Smooth muscle cell (in vitro differentiated cells): Measurements from ENCODE around the gene SHC3. TPM values are rescaled to one million over a fixed set of nuclear protein-coding genes. Genes with fewer than 3 reads are reported as not detected.

Source experiments
- DNase-seq: peaks from one replicate; lab custom pipeline; 2025; ENCODE audit not compliant: unreplicated experiment; lab: John Stamatoyannopoulos, UW
- H2AFZ ChIP-seq: fragments of 200-600 bp; sonication (generic); 2 replicates; pipeline ENCODE4 v1.6.0; 2016; ENCODE audit warnings: antibody characterized with exemption, low read depth, mild to moderate bottlenecking
- H3F3A ChIP-seq: fragments of 200-600 bp; sonication (generic); 2 replicates; pipeline ENCODE4 v1.6.0; 2017; ENCODE audit warnings: antibody characterized with exemption, low read depth
- H3K27ac ChIP-seq: fragments of 200-600 bp; sonication (generic); 2 replicates; pipeline ENCODE4 v1.5.1; 2016; ENCODE audit warnings: low read depth, mild to moderate bottlenecking
- H3K27me3 ChIP-seq: fragments of 200-600 bp; sonication (generic); 2 replicates; pipeline ENCODE4 v1.6.1; 2016; ENCODE audit warnings: low read depth, mild to moderate bottlenecking
- H3K36me3 ChIP-seq: fragments of 200-600 bp; sonication (generic); 2 replicates; pipeline ENCODE4 v1.5.1; 2016; ENCODE audit warnings: low read depth
- H3K4me1 ChIP-seq: fragments of 200-600 bp; sonication (generic); 2 replicates; pipeline ENCODE4 v1.5.1; 2016; ENCODE audit warnings: low read depth
- H3K4me2 ChIP-seq: fragments of 200-600 bp; sonication (generic); 2 replicates; pipeline ENCODE4 v1.6.0; 2016; ENCODE audit warnings: mild to moderate bottlenecking
- H3K4me3 ChIP-seq: fragments of 200-600 bp; sonication (generic); 2 replicates; pipeline ENCODE4 v1.5.1; 2016; ENCODE audit warnings: mild to moderate bottlenecking
- H3K79me2 ChIP-seq: fragments of 200-600 bp; sonication (generic); 2 replicates; pipeline ENCODE4 v1.6.0; 2016; ENCODE audit warnings: low read depth, mild to moderate bottlenecking
- H3K9ac ChIP-seq: fragments of 200-600 bp; sonication (generic); 2 replicates; pipeline ENCODE4 v1.6.0; 2016; ENCODE audit warnings: low read depth
- H3K9me3 ChIP-seq: fragments of 200-600 bp; sonication (generic); replicated peaks from 2 replicates; pipeline ENCODE4 v1.5.1; 2016; ENCODE audit warnings: low read depth
- H4K20me1 ChIP-seq: fragments of 200-600 bp; sonication (generic); 2 replicates; pipeline ENCODE4 v1.6.0; 2016; ENCODE audit warnings: low read depth
- WGBS: methylation state at CpG from one replicate; pipeline ENCODE4 v1.1.7; 2016; ENCODE audit warnings: low lambda C conversion rate; 5-methylcytosine and 5-hydroxymethylcytosine counted together
- polyA plus RNA-seq: library from polyadenylated mRNA; unstranded; fragments of >200 nt; fragmentation: Nextera tagmentation; extraction: Ambion mirVana; gene quantifications from 2 replicates; pipeline ENCODE4 v1.2.1, GENCODE V29; 2016
- total RNA-seq: library from RNA; depleted of rRNA; stranded (reverse); fragments of >200 nt; gene quantifications from 2 replicates; pipeline ENCODE4 v1.2.3, GENCODE V29; 2014
- TF ChIP-seq, protein P1 (sequence below): fragments of 200-600 bp; sonication (generic); IDR thresholded peaks from 2 replicates; pipeline ENCODE4 v1.5.1; 2017; ENCODE audit warnings: borderline replicate concordance, mild to moderate bottlenecking, antibody characterized with exemption; ENCODE audit not compliant: insufficient read depth, poor library complexity, severe bottlenecking

Gene SHC3
- total and polyA plus RNA-seq, 2 experiments from 2014 or later, result 0.38 to 0.67 TPM

DNA sequence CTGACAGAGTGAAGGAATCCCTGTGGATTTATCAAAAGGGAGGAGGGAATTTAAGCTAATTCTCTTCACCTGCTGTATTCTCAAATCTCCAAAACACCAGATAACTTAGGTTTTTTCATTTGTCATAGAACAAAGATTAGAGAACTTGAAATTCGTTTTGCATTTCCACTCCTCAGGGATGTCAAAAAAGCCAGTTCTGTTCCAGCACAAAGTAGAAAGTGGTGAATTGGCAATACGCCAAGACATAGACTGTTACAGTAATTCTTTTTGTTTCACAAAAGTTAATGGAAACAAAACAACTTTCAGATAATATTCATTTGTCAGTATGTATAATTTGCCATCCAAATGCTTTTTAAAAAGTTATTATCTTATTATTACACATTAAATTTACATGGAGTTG lies 172.4 kb downstream of the SHC3 start:
- Histone ChIP-seq H4K20me1 (peaks cover 53% of the 10 kb centered on the region), H3K79me2 (peaks cover 21% of the 10 kb centered on the region), H3K4me3 (no peak overlapping the region), H3K9me3 (no peaks in the 10 kb centered on the region), H3K27ac (no peak overlapping the region), H3K27me3 (no peaks in the 10 kb centered on the region), H3K9ac (no peak overlapping the region), H3K4me1 (no peaks in the 10 kb centered on the region), H3K4me2 (no peak overlapping the region), H3F3A (peaks cover 12% of the 10 kb centered on the region), H2AFZ (no peak overlapping the region), H3K36me3 (peaks cover 3% of the 10 kb centered on the region)
- WGBS, result 77% methylated on average over 2 of the region's 2 CpGs
- TF ChIP-seq, protein P1, sequence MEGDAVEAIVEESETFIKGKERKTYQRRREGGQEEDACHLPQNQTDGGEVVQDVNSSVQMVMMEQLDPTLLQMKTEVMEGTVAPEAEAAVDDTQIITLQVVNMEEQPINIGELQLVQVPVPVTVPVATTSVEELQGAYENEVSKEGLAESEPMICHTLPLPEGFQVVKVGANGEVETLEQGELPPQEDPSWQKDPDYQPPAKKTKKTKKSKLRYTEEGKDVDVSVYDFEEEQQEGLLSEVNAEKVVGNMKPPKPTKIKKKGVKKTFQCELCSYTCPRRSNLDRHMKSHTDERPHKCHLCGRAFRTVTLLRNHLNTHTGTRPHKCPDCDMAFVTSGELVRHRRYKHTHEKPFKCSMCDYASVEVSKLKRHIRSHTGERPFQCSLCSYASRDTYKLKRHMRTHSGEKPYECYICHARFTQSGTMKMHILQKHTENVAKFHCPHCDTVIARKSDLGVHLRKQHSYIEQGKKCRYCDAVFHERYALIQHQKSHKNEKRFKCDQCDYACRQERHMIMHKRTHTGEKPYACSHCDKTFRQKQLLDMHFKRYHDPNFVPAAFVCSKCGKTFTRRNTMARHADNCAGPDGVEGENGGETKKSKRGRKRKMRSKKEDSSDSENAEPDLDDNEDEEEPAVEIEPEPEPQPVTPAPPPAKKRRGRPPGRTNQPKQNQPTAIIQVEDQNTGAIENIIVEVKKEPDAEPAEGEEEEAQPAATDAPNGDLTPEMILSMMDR, result no peak
- no peak for DNase-seq

DNA sequence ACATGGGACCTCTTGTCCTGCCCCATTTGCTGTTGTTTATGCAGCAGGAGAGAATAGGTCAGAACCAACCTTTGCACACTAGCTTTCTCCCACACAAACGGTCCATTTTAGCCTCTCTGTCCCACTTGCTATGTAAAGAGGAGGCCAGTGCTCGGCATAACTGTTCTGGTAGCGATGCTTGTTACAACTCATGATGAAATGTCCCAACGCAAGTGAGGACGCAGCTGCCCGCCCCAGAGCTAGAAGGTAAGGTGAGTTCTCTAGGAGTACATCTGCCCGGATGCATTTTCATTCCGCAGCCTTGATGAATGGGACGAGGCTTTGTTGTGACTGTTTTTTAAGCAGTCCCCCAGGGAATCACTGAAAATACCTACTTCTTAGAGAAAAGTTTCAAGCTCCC lies 173.3 kb downstream of the SHC3 start:
- H3K9me3 ChIP-seq, result no peaks in the 10 kb centered on the region
- no peak overlapping the region for H3K4me2 ChIP-seq
- H3K27me3 ChIP-seq, result no peaks in the 10 kb centered on the region
- peaks cover 21% of the 10 kb centered on the region for H3K79me2 ChIP-seq
- H3K9ac ChIP-seq, result no peak overlapping the region
- H3K4me1 ChIP-seq, result peaks cover 5% of the 10 kb centered on the region
- H3K27ac ChIP-seq, result no peak overlapping the region
- TF ChIP-seq, protein P1, result no peak
- peaks cover 13% of the 10 kb centered on the region for H3F3A ChIP-seq
- H4K20me1 ChIP-seq, result peaks cover 62% of the 10 kb centered on the region
- WGBS, result 94% methylated on average over 9 of the region's 9 CpGs
- DNase-seq, result no peak
- no peak overlapping the region for H2AFZ ChIP-seq
- no peak overlapping the region for H3K4me3 ChIP-seq
- peaks cover 3% of the 10 kb centered on the region for H3K36me3 ChIP-seq

DNA sequence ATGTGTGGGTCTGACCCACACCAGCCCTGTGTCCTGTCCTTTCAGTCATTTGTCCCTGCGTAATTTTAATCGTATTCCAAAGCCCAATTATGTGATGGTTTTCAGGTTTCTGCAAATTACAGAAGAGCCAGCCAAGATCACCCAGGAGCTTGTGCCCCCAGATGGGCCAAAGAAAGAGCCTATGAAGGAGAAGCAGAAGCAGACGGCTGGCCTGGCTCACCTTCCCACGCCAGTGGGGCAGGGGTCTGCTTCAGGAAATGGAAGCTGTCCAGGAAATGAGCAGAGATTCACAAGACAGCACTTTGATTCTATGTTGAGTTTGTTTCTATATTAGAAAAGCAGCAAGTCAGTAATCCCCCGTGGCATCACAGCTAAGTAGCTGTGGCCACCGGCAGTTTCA lies 175.6 kb downstream of the SHC3 start:
- WGBS, result 91% methylated on average over 6 of the region's 6 CpGs
- Histone ChIP-seq H3K27ac (peak overlapping the region; percentile 24), H3K9ac (no peak overlapping the region), H3K9me3 (no peaks in the 10 kb centered on the region), H4K20me1 (peaks cover 84% of the 10 kb centered on the region), H3K4me1 (peaks cover 6% of the 10 kb centered on the region), H3K36me3 (peaks cover 3% of the 10 kb centered on the region), H3F3A (peaks cover 12% of the 10 kb centered on the region), H3K4me2 (no peak overlapping the region), H3K79me2 (peaks cover 29% of the 10 kb centered on the region), H3K4me3 (no peak overlapping the region), H3K27me3 (no peaks in the 10 kb centered on the region), H2AFZ (no peak overlapping the region)
- TF ChIP-seq, protein P1, result no peak
- DNase-seq, result no peak

DNA sequence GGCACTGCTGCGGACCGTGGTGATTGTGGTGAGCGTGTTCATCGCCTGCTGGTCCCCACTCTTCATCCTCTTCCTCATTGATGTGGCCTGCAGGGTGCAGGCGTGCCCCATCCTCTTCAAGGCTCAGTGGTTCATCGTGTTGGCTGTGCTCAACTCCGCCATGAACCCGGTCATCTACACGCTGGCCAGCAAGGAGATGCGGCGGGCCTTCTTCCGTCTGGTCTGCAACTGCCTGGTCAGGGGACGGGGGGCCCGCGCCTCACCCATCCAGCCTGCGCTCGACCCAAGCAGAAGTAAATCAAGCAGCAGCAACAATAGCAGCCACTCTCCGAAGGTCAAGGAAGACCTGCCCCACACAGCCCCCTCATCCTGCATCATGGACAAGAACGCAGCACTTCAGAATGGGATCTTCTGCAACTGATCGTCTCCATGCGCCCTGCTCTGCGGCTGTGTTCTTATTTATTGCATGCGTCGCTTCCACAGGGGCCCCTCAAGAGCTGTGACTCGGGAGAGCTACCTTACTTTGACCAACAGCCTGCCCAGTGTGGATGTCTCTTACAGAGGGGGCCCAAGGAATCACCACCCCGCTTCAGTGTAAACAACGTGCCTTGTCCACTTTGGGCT lies 176.6 kb downstream of the SHC3 start:
- H3K27me3 ChIP-seq, result no peaks in the 10 kb centered on the region
- no peak for DNase-seq
- no peak overlapping the region for H3K9ac ChIP-seq
- H3K27ac ChIP-seq, result no peak overlapping the region
- no peaks in the 10 kb centered on the region for H3K9me3 ChIP-seq
- H3K4me1 ChIP-seq, result peaks cover 11% of the 10 kb centered on the region
- H2AFZ ChIP-seq, result no peak overlapping the region
- TF ChIP-seq, protein P1, result no peak
- 94% methylated on average over 27 of the region's 27 CpGs for WGBS
- H3K4me2 ChIP-seq, result no peak overlapping the region
- peaks cover 3% of the 10 kb centered on the region for H3K36me3 ChIP-seq
- H3K4me3 ChIP-seq, result no peak overlapping the region
- peaks cover 21% of the 10 kb centered on the region for H3F3A ChIP-seq
- peaks cover 93% of the 10 kb centered on the region for H4K20me1 ChIP-seq
- H3K79me2 ChIP-seq, result peaks cover 38% of the 10 kb centered on the region
